K562 (cell line): ENCODE data around the gene HAO2. TPM values are rescaled to one million over a fixed set of nuclear protein-coding genes. Genes with fewer than 3 reads are reported as not detected.

Source experiments
- ATAC-seq: fragments of 200-7000 bp; cut with Tn5 transposase; 3 replicates; pipeline ENCODE4 v1.9.1; 2020; ENCODE audit warnings: moderate library complexity
- BruUV-seq: library from RNA; stranded (reverse); fragments of 400-500 nt; replicated peaks from 2 replicates; lab custom pipeline; 2021; lab: Mats Ljungman, UMichigan
- CTCF ChIA-PET: fragments of 300-600 bp; formaldehyde crosslinking; extraction: SDS; loops from one replicate; lab custom pipeline; 2021; ENCODE audit warnings: low intra/inter-chr PET ratio; lab: Yijun Ruan, JAX
- POLR2A ChIA-PET: fragments of 300-600, 350-650 bp; sonication (Branson Sonifier 250); formaldehyde crosslinking; extraction: SDS; loops from one replicate; lab custom pipeline; 2021; ENCODE audit warnings: antibody characterized with exemption, inconsistent platforms; lab: Yijun Ruan, JAX
- DNase-seq, 4 experiments: peaks; one replicate each; pipeline versions ENCODE4 v3.0.0 to v3.0.0-alpha.2; 2011 to 2018; ENCODE audit warnings: low spot score in 3 of 4, mixed read lengths in 3 of 4; ENCODE audit errors: extremely low read depth in 1 of 4
- FAIRE-seq: peaks from 2 replicates; lab custom pipeline; 2011; peaks lifted over from hg19 to GRCh38; lab: Jason Lieb, UNC
- H2AFZ ChIP-seq: 2 replicates; pipeline ENCODE4 v1.6.0; 2011; ENCODE audit warnings: low read depth, low read length, control low read depth, inconsistent platforms
- H3K27ac ChIP-seq: fragments of 200-600 bp; 3 replicates; pipeline ENCODE4 v1.8.0; 2011; ENCODE audit warnings: low read depth, mild to moderate bottlenecking, control low read depth, inconsistent platforms, low read length, moderate library complexity, mixed read lengths; ENCODE audit errors: extremely low read depth
- H3K27me3 ChIP-seq, 2 experiments: fragments of 300-600 bp in 1 of 2; 2 replicates in 1 of 2; 3 replicates in 1 of 2; pipeline versions ENCODE4 v1.6.0 to v1.8.0; 2011; ENCODE audit warnings: inconsistent platforms in 2 of 2, low read length in 2 of 2, mild to moderate bottlenecking in 1 of 2, mixed read lengths in 1 of 2, moderate library complexity in 1 of 2; ENCODE audit not compliant: control insufficient read depth in 2 of 2, insufficient read depth in 2 of 2
- H3K36me3 ChIP-seq: fragments of 300-600 bp; 3 replicates; pipeline ENCODE4 v1.8.0; 2011; ENCODE audit warnings: mild to moderate bottlenecking, low read length, inconsistent platforms; ENCODE audit not compliant: control insufficient read depth, insufficient read depth
- H3K4me1 ChIP-seq, 2 experiments: fragments of 200-600 bp in 1 of 2; replicated peaks in 1 of 2; 2 replicates in 1 of 2; 3 replicates in 1 of 2; pipeline versions ENCODE4 v1.5.1 to v1.8.0; 2011; ENCODE audit warnings: inconsistent platforms in 2 of 2, low read length in 2 of 2, mild to moderate bottlenecking in 1 of 2, mixed read lengths in 1 of 2, moderate library complexity in 1 of 2; ENCODE audit not compliant: control insufficient read depth in 2 of 2, insufficient read depth in 2 of 2
- H3K4me2 ChIP-seq: 2 replicates; pipeline ENCODE4 v1.6.1; 2011; ENCODE audit warnings: low read length, control low read depth, inconsistent platforms, mixed read lengths; ENCODE audit not compliant: insufficient read depth
- H3K4me3 ChIP-seq: fragments of 200-600 bp; sonication (generic), shearing (Covaris generic); 2 replicates; pipeline ENCODE4 v1.5.1; 2016; ENCODE audit warnings: control low read depth, inconsistent platforms
- H3K79me2 ChIP-seq: fragments of 200-600 bp; 3 replicates; pipeline ENCODE4 v1.8.0; 2011; ENCODE audit warnings: low read length, inconsistent platforms; ENCODE audit not compliant: control insufficient read depth, insufficient read depth
- H3K9ac ChIP-seq, 2 experiments: 2 replicates each; pipeline versions ENCODE4 v1.6.0 to v1.6.1; 2011; ENCODE audit warnings: low read depth in 2 of 2, low read length in 2 of 2, control low read depth in 1 of 2, inconsistent platforms in 1 of 2, mild to moderate bottlenecking in 1 of 2, mixed read lengths in 1 of 2; ENCODE audit not compliant: insufficient read depth in 1 of 2
- H3K9me1 ChIP-seq: one replicate; pipeline ENCODE4 v1.6.0; 2011; ENCODE audit warnings: inconsistent platforms, mild to moderate bottlenecking, low read length, moderate library complexity; ENCODE audit not compliant: control insufficient read depth, insufficient read depth
- H3K9me3 ChIP-seq: replicated peaks from 2 replicates; pipeline ENCODE4 v1.5.1; 2011; ENCODE audit warnings: low read depth, low read length, inconsistent platforms; ENCODE audit not compliant: control insufficient read depth, insufficient read depth
- H4K20me1 ChIP-seq: replicated peaks from 2 replicates; pipeline ENCODE4 v1.6.1; 2011; ENCODE audit warnings: low read length, inconsistent platforms, mixed read lengths; ENCODE audit not compliant: control insufficient read depth, insufficient read depth
- ARNT ChIP-seq, 2 experiments: fragments of 450-650 bp; IDR thresholded peaks; 2 replicates each; pipeline ENCODE4 v1.6.1; 2016; ENCODE audit warnings: mild to moderate bottlenecking in 1 of 2
- CAMTA2 ChIP-seq: fragments of 250-450 bp; sonication (Bioruptor Pico); conservative IDR thresholded peaks from 2 replicates; pipeline ENCODE4 v1.5.1; 2022
- CC2D1A ChIP-seq: fragments of 450-650 bp; IDR thresholded peaks from 2 replicates; pipeline ENCODE4 v1.6.1; 2017; ENCODE audit warnings: mild to moderate bottlenecking
- CSDE1 ChIP-seq, 2 experiments: fragments of 450-650 bp; IDR thresholded peaks; 2 replicates each; pipeline ENCODE4 v1.6.1; 2016; ENCODE audit warnings: mild to moderate bottlenecking in 1 of 2
- ELF2 ChIP-seq: fragments of 250-450 bp; sonication (Bioruptor Pico); IDR thresholded peaks from 2 replicates; pipeline ENCODE4 v1.5.0; 2021; ENCODE audit warnings: mild to moderate bottlenecking
- MCM5 ChIP-seq: fragments of 450-650 bp; IDR thresholded peaks from 2 replicates; pipeline ENCODE4 v1.6.1; 2016; ENCODE audit warnings: low read depth
- MTF1 ChIP-seq: fragments of 250-450 bp; sonication (Bioruptor Pico); IDR thresholded peaks from 2 replicates; pipeline ENCODE4 v1.9.0; 2021; ENCODE audit warnings: moderate library complexity, mild to moderate bottlenecking, inconsistent platforms, borderline replicate concordance
- NCOR1 ChIP-seq: fragments of 450-650 bp; IDR thresholded peaks from 2 replicates; pipeline ENCODE4 v1.6.1; 2016; ENCODE audit warnings: mild to moderate bottlenecking, moderate library complexity
- POLR3G ChIP-seq: IDR thresholded peaks from 2 replicates; pipeline ENCODE4 v1.6.1; 2011; ENCODE audit not compliant: insufficient read length, insufficient replicate concordance; ENCODE audit errors: extremely low read depth
- PTBP1 ChIP-seq: fragments of 200-400 bp; formaldehyde crosslinking; IDR thresholded peaks from 2 replicates; pipeline ENCODE4 v1.6.1; 2017; ENCODE audit warnings: low read depth, low read length
- RBM39 ChIP-seq: fragments of 200-400 bp; formaldehyde crosslinking; optimal IDR thresholded peaks from 2 replicates; pipeline ENCODE3; 2018; ENCODE audit warnings: low read depth, low read length
- RFX7 ChIP-seq: fragments of 250-450 bp; sonication (Bioruptor Pico); IDR thresholded peaks from 2 replicates; pipeline ENCODE4 v1.5.1; 2021; ENCODE audit warnings: mild to moderate bottlenecking
- SRSF9 ChIP-seq: fragments of 200-400 bp; formaldehyde crosslinking; IDR thresholded peaks from 2 replicates; pipeline ENCODE4 v1.6.1; 2017; ENCODE audit warnings: low read depth, low read length, borderline replicate concordance
- TAF7 ChIP-seq: fragments of 450-650 bp; IDR thresholded peaks from 2 replicates; pipeline ENCODE4 v1.6.1; 2016; ENCODE audit warnings: missing genetic modification characterization, missing compliant biosample characterization
- TCFL5 ChIP-seq: fragments of 250-450 bp; sonication (Bioruptor Pico); conservative IDR thresholded peaks from 2 replicates; pipeline ENCODE4 v1.6.1; 2021; ENCODE audit warnings: mild to moderate bottlenecking, moderate library complexity, matching md5 sums
- XRCC3 ChIP-seq: fragments of 450-650 bp; IDR thresholded peaks from 2 replicates; pipeline ENCODE4 v1.6.1; 2017; ENCODE audit warnings: mild to moderate bottlenecking, moderate library complexity
- ZFX ChIP-seq: sonication (generic); formaldehyde crosslinking; IDR thresholded peaks from 2 replicates; pipeline ENCODE4 v1.8.0; 2022; ENCODE audit warnings: mild to moderate bottlenecking, missing genetic modification reagents, moderate library complexity
- ZNF583 ChIP-seq: fragments of 250-450 bp; sonication (Bioruptor Pico); IDR thresholded peaks from 2 replicates; pipeline ENCODE4 v1.4.0; 2020
- ZNF644 ChIP-seq: fragments of 200-800 bp; sonication (Bioruptor generic); IDR thresholded peaks from 2 replicates; pipeline ENCODE4 v1.6.1; 2016; ENCODE audit warnings: low read depth, missing genetic modification characterization, missing compliant biosample characterization
- WGBS: fragments of 100-300 bp; shearing (Covaris generic); methylation state at CpG from one replicate; pipeline ENCODE4 v1.1.6; 2016; ENCODE audit warnings: low coverage, mixed read lengths; ENCODE audit not compliant: insufficient coverage; ENCODE audit errors: missing lambda C conversion rate; 5-methylcytosine and 5-hydroxymethylcytosine counted together
- in situ Hi-C: fragments of 300-500 bp; cut with MboI; formaldehyde crosslinking; loops from 4 replicates; pipeline ENCODE4 v1.15.0; 2018; ENCODE audit warnings: inconsistent platforms, mixed read lengths
- intact Hi-C: fragments of 100-400 bp; cut with micrococcal nuclease; formaldehyde crosslinking; loops from 2 replicates; pipeline ENCODE4 v1.14.2; 2022
- polyA plus RNA-seq, 8 experiments: library from polyadenylated mRNA; depleted of rRNA in 4 of 8; stranded (reverse) in 5 of 8; unstranded in 3 of 8; fragments of >200 nt; fragmentation: Nextera tagmentation in 2 of 8; fragmentation: Illumina TruSeq in 1 of 8; extraction: Ambion mirVana in 2 of 8; extraction: Trizol in 1 of 8; gene quantifications; 2 replicates each; pipeline versions ENCODE4 v1.2.1 to v1.2.3, GENCODE V29; 2011 to 2014; ENCODE audit warnings: inconsistent platforms in 1 of 8, missing spikeins in 1 of 8
- total RNA-seq, 7 experiments: library from RNA; depleted of rRNA in 6 of 7; stranded (reverse); fragments of >200 nt in 6 of 7; fragmentation: Illumina TruSeq in 2 of 7; extraction: Trizol in 2 of 7; gene quantifications; 2 replicates each; pipeline versions ENCODE4 v1.2.1 to v1.2.3, GENCODE V29; 2011 to 2021; ENCODE audit warnings: low replicate concordance in 1 of 7
- TF ChIP-seq, protein P1 (sequence below): fragments of 250-450 bp; sonication (Bioruptor Pico); IDR thresholded peaks from 2 replicates; pipeline ENCODE4 v1.8.0; 2021; ENCODE audit warnings: borderline replicate concordance, mild to moderate bottlenecking, moderate library complexity; ENCODE audit not compliant: poor library complexity, severe bottlenecking

Gene HAO2
- total and polyA plus RNA-seq, 9 of the 15 experiments (the other 6 are each of a cell fraction or from before 2014, with no cell fraction given): not detected

DNA sequence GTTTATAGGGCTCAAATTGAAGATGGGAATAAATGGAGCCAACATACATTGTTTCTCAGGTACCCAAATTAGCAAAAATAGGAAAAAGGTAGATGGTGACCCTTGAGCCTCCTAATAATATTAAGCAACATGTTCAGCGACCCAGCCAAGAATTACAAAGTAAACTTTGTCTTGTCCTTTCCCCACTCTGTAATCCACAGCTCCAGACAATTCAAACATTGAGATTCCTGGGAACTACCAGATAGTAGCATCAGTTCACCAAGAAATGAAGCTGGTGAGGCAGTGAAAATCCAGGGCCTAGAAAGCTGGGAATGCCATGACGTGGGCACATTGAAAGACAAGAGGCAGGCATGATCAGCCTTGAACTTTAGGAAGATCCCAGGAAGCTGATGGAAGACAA is 11.7 kb downstream of the HAO2 start:
- H4K20me1 ChIP-seq: no peaks in the 10 kb centered on the region
- in situ Hi-C loops: no loop called here
- CTCF ChIA-PET: no interaction called here

GRCh38 chr1:119380983-119381662 is 12.5 kb downstream of the HAO2 start:
- no peaks in the 10 kb centered on the region for H3K9me1 ChIP-seq
- POLR2A ChIA-PET: interaction anchor here (1.1 kb wide), 1 partner anchor 8 kb away, joined by 3 read pairs; no protein-coding TSS in a partner anchor

More for the DNA sequence above, 11.7 kb downstream of the HAO2 start:
- H3K9ac ChIP-seq: no peak overlapping the region
- H3K4me3 ChIP-seq: no peak overlapping the region
- no peaks in the 10 kb centered on the region for H3K79me2 ChIP-seq
- no peak overlapping the region for H3K27ac ChIP-seq
- ATAC-seq (no peak), DNase-seq (no peak), FAIRE-seq (no peak)
- H3K9me1 ChIP-seq: no peaks in the 10 kb centered on the region
- no peaks in the 10 kb centered on the region for H3K9me3 ChIP-seq
- no peak overlapping the region for H3K4me2 ChIP-seq
- TF ChIP-seq SRSF9: no peak
- TF ChIP-seq MTF1 (CRISPR knock-in tag): no peak
- no peak for TF ChIP-seq CSDE1 (IDR thresholded peaks at IDR 0.05)
- no peak for TF ChIP-seq NCOR1
- TF ChIP-seq, protein P1, sequence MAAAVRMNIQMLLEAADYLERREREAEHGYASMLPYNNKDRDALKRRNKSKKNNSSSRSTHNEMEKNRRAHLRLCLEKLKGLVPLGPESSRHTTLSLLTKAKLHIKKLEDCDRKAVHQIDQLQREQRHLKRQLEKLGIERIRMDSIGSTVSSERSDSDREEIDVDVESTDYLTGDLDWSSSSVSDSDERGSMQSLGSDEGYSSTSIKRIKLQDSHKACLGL (CRISPR knock-in tag): no peak
- TF ChIP-seq, all 486 proteins: peak for 0
- BruUV-seq: no TSS peak
- POLR2A ChIA-PET: interaction anchor here (1.1 kb wide), 1 partner anchor 9 kb away, joined by 3 read pairs; no protein-coding TSS in a partner anchor
- no peak overlapping the region for H2AFZ ChIP-seq
- no peaks in the 10 kb centered on the region for H3K36me3 ChIP-seq
- no peaks in the 10 kb centered on the region for H3K27me3 ChIP-seq
- intact Hi-C loops: no loop called here
- no peaks in the 10 kb centered on the region for H3K4me1 ChIP-seq
- WGBS: 0% methylated on average over 2 of the region's 2 CpGs

More at GRCh38 chr1:119380983-119381662, 12.5 kb downstream of the HAO2 start:
- H3K27ac ChIP-seq: no peak overlapping the region
- CTCF ChIA-PET: no interaction called here
- BruUV-seq: no TSS peak
- no peak for DNase-seq
- H3K79me2 ChIP-seq: no peaks in the 10 kb centered on the region
- H4K20me1 ChIP-seq: no peaks in the 10 kb centered on the region
- H3K4me2 ChIP-seq: no peak overlapping the region
- no peak overlapping the region for H3K4me3 ChIP-seq
- H3K4me1 ChIP-seq: no peaks in the 10 kb centered on the region
- no peak for ATAC-seq
- H3K9me3 ChIP-seq: no peaks in the 10 kb centered on the region
- TF ChIP-seq RFX7 (CRISPR knock-in tag) (no peak), XRCC3 (no peak), PTBP1 (no peak), RBM39 (no peak), ARNT (IDR thresholded peaks at IDR 0.05) (no peak), ZFX (no peak), ZNF583 (CRISPR knock-in tag) (no peak), MCM5 (no peak), CC2D1A (no peak), POLR3G (no peak), TAF7 (tag) (no peak), CAMTA2 (CRISPR knock-in tag) (no peak), ZNF644 (no peak), TCFL5 (no peak), ELF2 (no peak)
- 5% methylated on average over 5 of the region's 5 CpGs for WGBS
- FAIRE-seq: no peak
- in situ Hi-C loops (no loop called here), intact Hi-C loops (no loop called here)
- no peaks in the 10 kb centered on the region for H3K27me3 ChIP-seq
- no peak overlapping the region for H3K9ac ChIP-seq
- H3K36me3 ChIP-seq: no peaks in the 10 kb centered on the region
- H2AFZ ChIP-seq: no peak overlapping the region
